Neural cell (in vitro differentiated cells): ENCODE results near the gene ADARB2. TPM values are rescaled to one million over a fixed set of nuclear protein-coding genes. Genes with fewer than 3 reads are reported as not detected.

ENCODE experiments used
- H2AFZ ChIP-seq: fragments of 200-600, 300-800 bp; sonication (generic), shearing (Covaris generic); 2 replicates; pipeline ENCODE4 v1.6.0; 2014; ENCODE audit warnings: low read depth, mild to moderate bottlenecking, antibody characterized with exemption, low read length, moderate library complexity
- H3F3A ChIP-seq: fragments of 200-600 bp; shearing (Covaris generic); 2 replicates; pipeline ENCODE4 v1.6.1; 2016; ENCODE audit warnings: mild to moderate bottlenecking, moderate library complexity, mixed read lengths, antibody characterized with exemption, low read length; ENCODE audit not compliant: insufficient read depth, poor library complexity, severe bottlenecking
- H3K27ac ChIP-seq: fragments of 200-600, 300-800 bp; sonication (generic), shearing (Covaris generic); 2 replicates; pipeline ENCODE4 v1.5.1; 2014; ENCODE audit warnings: mild to moderate bottlenecking, low read length, moderate library complexity
- H3K27me3 ChIP-seq: fragments of 300-800, 200-600 bp; sonication (generic), shearing (Covaris generic); 2 replicates; pipeline ENCODE4 v1.6.0; 2014; ENCODE audit warnings: mild to moderate bottlenecking, low read depth, low read length, moderate library complexity; ENCODE audit not compliant: insufficient read depth
- H3K36me3 ChIP-seq: fragments of 300-800, 200-600 bp; sonication (generic), shearing (Covaris generic); 2 replicates; pipeline ENCODE4 v1.5.1; 2014; ENCODE audit warnings: mild to moderate bottlenecking, antibody characterized with exemption, low read length, moderate library complexity; ENCODE audit not compliant: insufficient read depth
- H3K4me2 ChIP-seq: fragments of 300-800, 200-600 bp; sonication (generic), shearing (Covaris generic); 2 replicates; pipeline ENCODE4 v1.6.0; 2014; ENCODE audit warnings: mild to moderate bottlenecking, low read length
- H3K4me3 ChIP-seq: fragments of 300-800, 200-600 bp; sonication (generic), shearing (Covaris generic); 2 replicates; pipeline ENCODE4 v1.5.1; 2014; ENCODE audit warnings: mild to moderate bottlenecking, low read length, moderate library complexity
- H3K79me2 ChIP-seq: fragments of 200-600 bp; shearing (Covaris generic); replicated peaks from 2 replicates; pipeline ENCODE4 v1.6.0; 2014; ENCODE audit warnings: mild to moderate bottlenecking, low read length, moderate library complexity; ENCODE audit not compliant: insufficient read depth
- H3K9ac ChIP-seq: fragments of 300-800, 200-600 bp; sonication (generic), shearing (Covaris generic); 2 replicates; pipeline ENCODE4 v1.6.1; 2016; ENCODE audit warnings: mild to moderate bottlenecking, low read length, mixed read lengths
- H3K9me2 ChIP-seq: fragments of 200-600 bp; shearing (Covaris generic); 2 replicates; pipeline ENCODE4 v1.6.1; 2016; ENCODE audit warnings: mild to moderate bottlenecking, low read length, mixed read lengths; ENCODE audit not compliant: insufficient read depth
- H3K9me3 ChIP-seq: fragments of 200-600, 300-800 bp; sonication (generic), shearing (Covaris generic); 2 replicates; pipeline ENCODE4 v1.6.1; 2016; ENCODE audit warnings: mild to moderate bottlenecking, mixed run types, low read length, moderate library complexity, mixed read lengths
- H4K20me1 ChIP-seq: fragments of 200-600 bp; shearing (Covaris generic); 2 replicates; pipeline ENCODE4 v1.6.1; 2016; ENCODE audit warnings: mild to moderate bottlenecking, mixed run types; ENCODE audit not compliant: insufficient read depth
- EP300 ChIP-seq: fragments of 450-650 bp; conservative IDR thresholded peaks from 2 replicates; pipeline ENCODE4 v1.6.1; 2014; ENCODE audit warnings: antibody characterized with exemption, mild to moderate bottlenecking, moderate library complexity; ENCODE audit not compliant: poor library complexity, severe bottlenecking
- EZH2 ChIP-seq: fragments of 200-600, 300-800 bp; shearing (Covaris generic), sonication (generic); IDR thresholded peaks from 2 replicates; pipeline ENCODE4 v1.6.1; 2014; ENCODE audit warnings: antibody characterized with exemption, low read length, borderline replicate concordance, mild to moderate bottlenecking; ENCODE audit not compliant: insufficient read depth, poor library complexity, severe bottlenecking
- MXI1 ChIP-seq: fragments of 450-650 bp; conservative IDR thresholded peaks from 2 replicates; pipeline ENCODE4 v1.6.1; 2014; ENCODE audit warnings: antibody characterized with exemption, mild to moderate bottlenecking; ENCODE audit not compliant: poor library complexity, severe bottlenecking
- POLR2AphosphoS5 ChIP-seq: IDR thresholded peaks from 2 replicates; pipeline ENCODE4 v1.6.1; 2012
- RAD21 ChIP-seq: fragments of 450-650 bp; conservative IDR thresholded peaks from 2 replicates; pipeline ENCODE4 v1.6.1; 2014; ENCODE audit warnings: antibody characterized with exemption, mild to moderate bottlenecking, moderate library complexity
- SMC3 ChIP-seq: fragments of 450-650 bp; conservative IDR thresholded peaks from 2 replicates; pipeline ENCODE4 v1.6.1; 2014; ENCODE audit warnings: antibody characterized with exemption, mild to moderate bottlenecking, moderate library complexity; ENCODE audit not compliant: poor library complexity
- TAF1 ChIP-seq: IDR thresholded peaks from 2 replicates; pipeline ENCODE4 v1.6.1; 2012; ENCODE audit warnings: low read depth
- polyA plus RNA-seq: library from polyadenylated mRNA; depleted of rRNA; stranded (reverse); fragments of >200 nt; gene quantifications from 2 replicates; pipeline ENCODE4 v1.2.3, GENCODE V29; 2014
- TF ChIP-seq, protein P1 (sequence below): IDR thresholded peaks from 2 replicates; pipeline ENCODE4 v1.6.1; 2012; ENCODE audit warnings: borderline replicate concordance
- TF ChIP-seq, protein P2 (sequence below): fragments of 450-650 bp; IDR thresholded peaks from 2 replicates; pipeline ENCODE4 v1.5.1; 2014; ENCODE audit warnings: antibody characterized with exemption, mild to moderate bottlenecking, moderate library complexity; ENCODE audit not compliant: poor library complexity, severe bottlenecking

The ADARB2 gene
- polyA plus RNA-seq, 1 donor from 2014 or later: 3.6 TPM

DNA sequence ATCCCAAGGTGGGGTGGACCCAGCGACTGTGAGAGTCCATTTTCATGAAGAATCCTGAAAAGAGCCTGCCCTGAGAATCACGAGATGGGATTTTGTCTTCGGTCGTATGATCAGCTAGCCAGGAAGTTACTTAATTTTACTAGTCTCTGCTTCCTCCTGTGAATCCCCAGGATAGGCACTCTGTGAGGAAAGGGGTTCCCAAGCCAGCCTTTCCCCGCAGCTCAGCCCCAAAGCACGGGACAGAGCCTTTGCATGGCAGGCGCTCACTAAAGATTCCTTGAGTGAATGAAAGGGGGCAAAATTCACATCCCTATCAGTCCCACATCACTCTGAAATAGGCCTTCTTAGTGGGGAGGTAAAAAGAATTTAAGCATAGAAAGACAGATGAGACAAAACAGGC is 219.6 kb downstream of the ADARB2 start:
- Histone ChIP-seq H3K27ac (no peak overlapping the region), H4K20me1 (no peaks in the 10 kb centered on the region), H3K4me2 (no peak overlapping the region), H3K79me2 (no peaks in the 10 kb centered on the region), H2AFZ (no peak overlapping the region), H3K36me3 (no peaks in the 10 kb centered on the region), H3K4me3 (no peak overlapping the region), H3K9me3 (no peaks in the 10 kb centered on the region), H3F3A (no peaks in the 10 kb centered on the region), H3K9me2 (no peaks in the 10 kb centered on the region), H3K9ac (no peak overlapping the region), H3K27me3 (no peaks in the 10 kb centered on the region)
- TF ChIP-seq EZH2 (no peak), TAF1 (no peak), RAD21 (no peak), POLR2AphosphoS5 (no peak), MXI1 (no peak), EP300 (no peak), SMC3 (no peak)
- TF ChIP-seq, protein P1, sequence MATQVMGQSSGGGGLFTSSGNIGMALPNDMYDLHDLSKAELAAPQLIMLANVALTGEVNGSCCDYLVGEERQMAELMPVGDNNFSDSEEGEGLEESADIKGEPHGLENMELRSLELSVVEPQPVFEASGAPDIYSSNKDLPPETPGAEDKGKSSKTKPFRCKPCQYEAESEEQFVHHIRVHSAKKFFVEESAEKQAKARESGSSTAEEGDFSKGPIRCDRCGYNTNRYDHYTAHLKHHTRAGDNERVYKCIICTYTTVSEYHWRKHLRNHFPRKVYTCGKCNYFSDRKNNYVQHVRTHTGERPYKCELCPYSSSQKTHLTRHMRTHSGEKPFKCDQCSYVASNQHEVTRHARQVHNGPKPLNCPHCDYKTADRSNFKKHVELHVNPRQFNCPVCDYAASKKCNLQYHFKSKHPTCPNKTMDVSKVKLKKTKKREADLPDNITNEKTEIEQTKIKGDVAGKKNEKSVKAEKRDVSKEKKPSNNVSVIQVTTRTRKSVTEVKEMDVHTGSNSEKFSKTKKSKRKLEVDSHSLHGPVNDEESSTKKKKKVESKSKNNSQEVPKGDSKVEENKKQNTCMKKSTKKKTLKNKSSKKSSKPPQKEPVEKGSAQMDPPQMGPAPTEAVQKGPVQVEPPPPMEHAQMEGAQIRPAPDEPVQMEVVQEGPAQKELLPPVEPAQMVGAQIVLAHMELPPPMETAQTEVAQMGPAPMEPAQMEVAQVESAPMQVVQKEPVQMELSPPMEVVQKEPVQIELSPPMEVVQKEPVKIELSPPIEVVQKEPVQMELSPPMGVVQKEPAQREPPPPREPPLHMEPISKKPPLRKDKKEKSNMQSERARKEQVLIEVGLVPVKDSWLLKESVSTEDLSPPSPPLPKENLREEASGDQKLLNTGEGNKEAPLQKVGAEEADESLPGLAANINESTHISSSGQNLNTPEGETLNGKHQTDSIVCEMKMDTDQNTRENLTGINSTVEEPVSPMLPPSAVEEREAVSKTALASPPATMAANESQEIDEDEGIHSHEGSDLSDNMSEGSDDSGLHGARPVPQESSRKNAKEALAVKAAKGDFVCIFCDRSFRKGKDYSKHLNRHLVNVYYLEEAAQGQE: no peak
- TF ChIP-seq, protein P2, sequence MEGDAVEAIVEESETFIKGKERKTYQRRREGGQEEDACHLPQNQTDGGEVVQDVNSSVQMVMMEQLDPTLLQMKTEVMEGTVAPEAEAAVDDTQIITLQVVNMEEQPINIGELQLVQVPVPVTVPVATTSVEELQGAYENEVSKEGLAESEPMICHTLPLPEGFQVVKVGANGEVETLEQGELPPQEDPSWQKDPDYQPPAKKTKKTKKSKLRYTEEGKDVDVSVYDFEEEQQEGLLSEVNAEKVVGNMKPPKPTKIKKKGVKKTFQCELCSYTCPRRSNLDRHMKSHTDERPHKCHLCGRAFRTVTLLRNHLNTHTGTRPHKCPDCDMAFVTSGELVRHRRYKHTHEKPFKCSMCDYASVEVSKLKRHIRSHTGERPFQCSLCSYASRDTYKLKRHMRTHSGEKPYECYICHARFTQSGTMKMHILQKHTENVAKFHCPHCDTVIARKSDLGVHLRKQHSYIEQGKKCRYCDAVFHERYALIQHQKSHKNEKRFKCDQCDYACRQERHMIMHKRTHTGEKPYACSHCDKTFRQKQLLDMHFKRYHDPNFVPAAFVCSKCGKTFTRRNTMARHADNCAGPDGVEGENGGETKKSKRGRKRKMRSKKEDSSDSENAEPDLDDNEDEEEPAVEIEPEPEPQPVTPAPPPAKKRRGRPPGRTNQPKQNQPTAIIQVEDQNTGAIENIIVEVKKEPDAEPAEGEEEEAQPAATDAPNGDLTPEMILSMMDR: no peak

DNA sequence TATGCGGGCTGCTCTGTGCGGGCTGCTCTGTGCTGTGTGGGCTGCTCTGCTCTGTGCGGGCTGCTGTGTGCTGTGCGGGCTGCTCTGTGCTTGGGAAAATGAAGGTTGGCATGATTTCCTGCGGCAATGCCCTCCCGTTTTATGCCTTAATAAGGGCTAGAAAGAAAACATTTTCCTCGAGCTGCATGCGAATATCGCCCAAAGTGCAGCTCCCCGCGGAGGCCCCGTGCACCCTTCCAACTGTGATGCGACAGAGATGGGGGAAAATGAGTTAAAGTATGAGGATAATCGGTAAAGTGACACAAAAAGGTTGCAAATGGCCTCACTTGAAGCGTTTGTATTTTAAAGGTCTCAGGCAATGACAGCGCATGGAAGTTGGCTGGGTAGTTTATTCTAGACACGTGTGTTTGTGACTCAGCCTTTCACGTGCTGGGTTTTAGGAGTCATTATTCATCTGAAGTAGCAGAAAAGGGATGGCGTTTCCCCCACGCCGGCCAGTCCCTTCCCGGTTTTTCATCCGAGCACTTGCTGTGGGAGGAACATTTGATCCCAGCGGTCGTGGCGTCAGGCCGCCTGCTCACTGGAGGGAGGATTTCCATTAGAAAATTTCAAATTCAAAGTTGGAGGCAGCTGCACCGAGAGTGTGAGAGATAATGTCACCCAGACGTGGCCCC is 220.7 kb downstream of the ADARB2 start:
- no peaks in the 10 kb centered on the region for H3F3A ChIP-seq
- no peaks in the 10 kb centered on the region for H3K27me3 ChIP-seq
- no peak overlapping the region for H3K27ac ChIP-seq
- no peak overlapping the region for H3K9ac ChIP-seq
- TF ChIP-seq RAD21: no peak
- no peak for TF ChIP-seq EP300
- TF ChIP-seq SMC3: no peak
- TF ChIP-seq POLR2AphosphoS5: no peak
- TF ChIP-seq, protein P2: no peak
- no peak for TF ChIP-seq MXI1
- no peak for TF ChIP-seq EZH2
- TF ChIP-seq, protein P1: no peak
- no peak for TF ChIP-seq TAF1
- H3K36me3 ChIP-seq: no peaks in the 10 kb centered on the region
- H3K4me2 ChIP-seq: no peak overlapping the region
- H2AFZ ChIP-seq: no peak overlapping the region
- no peaks in the 10 kb centered on the region for H3K9me3 ChIP-seq
- H3K79me2 ChIP-seq: no peaks in the 10 kb centered on the region
- no peaks in the 10 kb centered on the region for H3K9me2 ChIP-seq
- no peaks in the 10 kb centered on the region for H4K20me1 ChIP-seq
- no peak overlapping the region for H3K4me3 ChIP-seq
